ENCODE results near the gene KIF18A.

Gene KIF18A

GRCh38 chr11:27972522-27973170, 135.3 kb downstream of the KIF18A start:
- H3K4me3 ChIP-seq (ENCODE audit: low read depth, low read length): no peak overlapping the region
- ChIA-PET CTCF (no interaction called here), POLR2A (no interaction called here)
- TF ChIP-seq CTCF (IDR thresholded peaks at IDR 0.05; ENCODE audit: insufficient read depth, low read length, missing control alignments): no peak
- no peak for DNase-seq (ENCODE audit: low read depth, low spot score)

- ChIA-PET CTCF (no interaction called here), POLR2A (no interaction called here)
- DNase-seq (ENCODE audit: low read depth, low spot score): no peak
- TF ChIP-seq CTCF (IDR thresholded peaks at IDR 0.05; ENCODE audit: insufficient read depth, low read length, missing control alignments): no peak
- no peak overlapping the region for H3K4me3 ChIP-seq (ENCODE audit: low read depth, low read length)
These were observed 136.8 kb downstream of the KIF18A start for GRCh38 chr11:27971171-27971570.
